Skeletal muscle tissue (tissue), 4 donors: Measurements from ENCODE around the gene KIF12. TPM values are rescaled to one million over a fixed set of nuclear protein-coding genes. Genes with fewer than 3 reads are reported as not detected.

ENCODE experiments used
- H3K27ac ChIP-seq: one replicate; pipeline ENCODE4 v1.7.0; 2013; ENCODE audit warnings: mild to moderate bottlenecking, low read depth, low read length, inconsistent platforms
- H3K27me3 ChIP-seq, 3 donors: one replicate each; pipeline ENCODE4 v1.7.0; 2013; ENCODE audit warnings: low read length in 3 of 3; ENCODE audit not compliant: control insufficient read depth in 3 of 3, insufficient read depth in 3 of 3
- H3K36me3 ChIP-seq, 3 donors: one replicate each; pipeline ENCODE4 v1.7.0; 2013; ENCODE audit warnings: low read length in 3 of 3; ENCODE audit not compliant: control insufficient read depth in 3 of 3, insufficient read depth in 3 of 3
- H3K4me1 ChIP-seq, 3 donors: one replicate each; pipeline ENCODE4 v1.7.0; 2013; ENCODE audit warnings: low read length in 3 of 3, mild to moderate bottlenecking in 3 of 3; ENCODE audit not compliant: control insufficient read depth in 3 of 3, insufficient read depth in 3 of 3
- H3K4me3 ChIP-seq, 3 donors: one replicate each; pipeline ENCODE4 v1.7.0; 2013; ENCODE audit warnings: low read length in 3 of 3
- H3K9ac ChIP-seq, 3 donors: one replicate each; pipeline ENCODE4 v1.7.0; 2013; ENCODE audit warnings: low read length in 3 of 3, mild to moderate bottlenecking in 3 of 3, moderate library complexity in 2 of 3, low read depth in 1 of 3
- H3K9me3 ChIP-seq, 3 donors: one replicate each; pipeline ENCODE4 v1.7.0; 2013; ENCODE audit warnings: low read length in 3 of 3; ENCODE audit not compliant: control insufficient read depth in 3 of 3
- total RNA-seq: library from RNA; depleted of rRNA; stranded (reverse); fragments of >200 nt; gene quantifications from one replicate; pipeline ENCODE4 v1.2.3, GENCODE V29; 2014
- donor health status: Osteomylitis.

Gene KIF12
- total RNA-seq, 1 donor from 2014 or later = not detected

DNA sequence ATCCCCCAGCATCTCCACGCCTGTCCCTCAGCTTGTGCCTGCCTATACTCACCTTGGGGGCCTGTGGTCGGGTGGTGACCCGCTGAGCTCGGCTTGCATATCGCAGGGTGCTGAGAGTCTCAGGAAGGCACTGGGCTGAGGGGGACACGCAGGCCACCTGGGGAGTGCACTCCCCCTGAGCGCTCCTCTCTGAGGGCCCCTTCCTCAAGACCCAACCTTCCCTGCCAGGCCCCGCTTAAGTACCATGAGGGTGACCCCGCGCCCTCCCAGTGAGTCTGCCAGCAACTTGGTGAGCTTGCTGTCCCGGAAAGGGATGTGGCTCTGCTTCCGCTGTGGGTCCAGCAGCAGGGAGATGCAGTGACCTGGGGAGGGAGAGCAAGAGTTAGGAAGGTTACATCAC is 4.1 kb downstream of the KIF12 start:
- H3K27me3 ChIP-seq = peaks cover 15 to 31% (median 24%) of the 10 kb centered on the region in 3 donors
- H3K9ac ChIP-seq = no peak overlapping the region
- H3K4me1 ChIP-seq = peaks cover 0 to 5% (median 0%) of the 10 kb centered on the region in 3 donors
- no peak overlapping the region for H3K27ac ChIP-seq
- no peaks in the 10 kb centered on the region for H3K36me3 ChIP-seq
- H3K9me3 ChIP-seq = no peaks in the 10 kb centered on the region
- H3K4me3 ChIP-seq = no peak overlapping the region

DNA sequence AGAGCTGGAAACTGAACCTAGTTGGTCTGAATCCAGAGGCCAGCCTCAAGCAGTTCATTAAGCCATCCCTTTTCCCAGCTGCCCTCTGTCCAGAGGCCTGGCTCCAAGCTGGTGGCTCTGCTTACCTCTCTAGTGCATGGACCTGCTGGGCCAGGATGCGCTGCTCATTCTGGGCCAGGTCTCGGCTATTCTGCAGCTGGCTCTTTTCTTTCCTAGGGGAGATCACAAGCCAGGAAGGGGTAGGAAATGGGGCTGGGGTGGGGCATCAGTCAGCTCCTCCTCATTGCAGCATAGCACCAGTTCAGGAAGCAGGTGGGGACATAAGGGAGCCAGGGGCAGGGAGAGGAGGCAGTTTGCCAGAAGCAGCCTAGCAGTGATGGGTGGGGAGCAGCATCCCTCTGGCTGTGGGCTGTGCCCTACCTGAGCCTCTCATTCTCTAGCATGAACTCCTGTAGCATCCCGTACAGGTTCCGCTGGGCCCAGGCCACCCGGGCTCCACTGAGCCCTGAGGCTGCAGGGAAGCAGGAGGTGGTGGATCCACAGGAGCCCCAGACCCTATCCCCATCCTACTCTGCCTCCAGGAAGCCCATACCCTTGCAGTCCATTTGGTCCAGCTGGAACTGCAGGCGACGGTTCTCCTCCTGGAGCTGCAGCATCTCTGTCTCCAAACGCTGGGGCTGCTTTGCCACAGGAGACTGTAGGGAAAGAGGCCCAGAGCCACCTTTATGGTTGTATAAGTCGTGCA is 5.2 kb downstream of the KIF12 start:
- Histone ChIP-seq H3K36me3 (no peaks in the 10 kb centered on the region), H3K9me3 (no peaks in the 10 kb centered on the region), H3K27me3 (peaks cover 10 to 24% (median 22%) of the 10 kb centered on the region in 3 donors)

GRCh38 chr9:114093031-114093471 is 6.0 kb downstream of the KIF12 start:
- peaks cover 7 to 23% (median 20%) of the 10 kb centered on the region in 3 donors for H3K27me3 ChIP-seq
- H3K9ac ChIP-seq = no peak overlapping the region

More for the DNA sequence above, 5.2 kb downstream of the KIF12 start:
- no peak overlapping the region for H3K27ac ChIP-seq
- no peak overlapping the region for H3K4me3 ChIP-seq
- H3K9ac ChIP-seq = no peak overlapping the region
- H3K4me1 ChIP-seq = peaks cover 0 to 5% (median 0%) of the 10 kb centered on the region in 3 donors

GRCh38 chr9:114092336-114092735 is 6.8 kb downstream of the KIF12 start:
- no peaks in the 10 kb centered on the region for H3K4me1 ChIP-seq
- no peaks in the 10 kb centered on the region for H3K36me3 ChIP-seq
- peaks cover 1 to 19% (median 14%) of the 10 kb centered on the region in 3 donors for H3K27me3 ChIP-seq
- H3K9me3 ChIP-seq = no peaks in the 10 kb centered on the region
- no peak overlapping the region for H3K27ac ChIP-seq
- no peak overlapping the region for H3K9ac ChIP-seq
- no peak overlapping the region for H3K4me3 ChIP-seq

More at GRCh38 chr9:114093031-114093471, 6.0 kb downstream of the KIF12 start:
- H3K27ac ChIP-seq = no peak overlapping the region
- no peaks in the 10 kb centered on the region for H3K9me3 ChIP-seq
- H3K4me3 ChIP-seq = no peak overlapping the region
- peaks cover 0 to 5% (median 0%) of the 10 kb centered on the region in 3 donors for H3K4me1 ChIP-seq
- no peaks in the 10 kb centered on the region for H3K36me3 ChIP-seq

- no peak overlapping the region for H3K9ac ChIP-seq
Observed at GRCh38 chr9:114091711-114092110, 7.4 kb downstream of the KIF12 start.

GRCh38 chr9:114090798-114091197 is 8.3 kb downstream of the KIF12 start:
- Histone ChIP-seq H3K4me3 (no peak overlapping the region), H3K36me3 (no peaks in the 10 kb centered on the region), H3K27ac (no peak overlapping the region), H3K4me1 (no peaks in the 10 kb centered on the region), H3K9me3 (no peaks in the 10 kb centered on the region), H3K9ac (no peak overlapping the region), H3K27me3 (peaks cover 0 to 7% (median under 1%) of the 10 kb centered on the region in 3 donors)

More at GRCh38 chr9:114091711-114092110, 7.4 kb downstream of the KIF12 start:
- Histone ChIP-seq H3K4me3 (no peak overlapping the region), H3K4me1 (no peaks in the 10 kb centered on the region), H3K36me3 (no peaks in the 10 kb centered on the region), H3K27me3 (peaks cover 0 to 15% (median 8%) of the 10 kb centered on the region in 3 donors), H3K27ac (no peak overlapping the region), H3K9me3 (no peaks in the 10 kb centered on the region)

GRCh38 chr9:114089206-114089840 is 9.8 kb downstream of the KIF12 start:
- Histone ChIP-seq H3K36me3 (no peaks in the 10 kb centered on the region), H3K4me1 (no peaks in the 10 kb centered on the region), H3K27me3 (peaks cover 0 to 7% (median 0%) of the 10 kb centered on the region in 3 donors), H3K9me3 (no peaks in the 10 kb centered on the region), H3K27ac (no peak overlapping the region), H3K9ac (no peak overlapping the region), H3K4me3 (no peak overlapping the region)

DNA sequence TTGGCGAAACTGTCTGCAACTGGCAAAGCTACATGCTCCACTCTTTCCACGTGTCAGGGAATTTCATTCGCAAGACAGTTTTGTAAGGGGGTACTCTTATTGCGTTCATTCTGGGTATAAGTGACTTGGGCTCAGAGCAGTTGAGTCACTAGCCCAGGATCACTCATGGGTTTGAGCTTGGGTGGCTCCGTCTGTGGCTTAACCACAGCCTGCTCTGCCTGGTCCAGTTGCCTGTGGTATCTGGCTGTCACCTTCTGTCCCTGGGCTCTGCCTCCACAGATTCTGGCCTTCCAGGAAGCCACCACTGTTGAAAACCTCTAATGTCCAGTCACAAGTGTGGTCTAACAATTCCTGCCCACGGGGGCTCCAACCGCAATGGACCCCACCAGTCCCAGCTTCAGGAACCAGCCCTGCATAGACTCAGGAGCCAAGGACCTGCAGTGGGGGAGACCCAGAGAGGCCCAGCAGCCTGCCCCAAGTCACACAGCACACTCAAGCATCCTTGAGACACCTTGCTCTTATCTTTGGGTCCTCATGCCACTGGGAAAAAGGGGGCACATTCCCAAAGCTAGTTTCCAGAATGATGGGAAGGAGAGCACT is 10.4 kb downstream of the KIF12 start:
- Histone ChIP-seq H3K27me3 (peaks cover 0 to 7% (median 0%) of the 10 kb centered on the region in 3 donors), H3K9ac (no peak overlapping the region), H3K27ac (no peak overlapping the region), H3K4me3 (no peak overlapping the region), H3K36me3 (no peaks in the 10 kb centered on the region), H3K4me1 (no peaks in the 10 kb centered on the region), H3K9me3 (no peaks in the 10 kb centered on the region)

GRCh38 chr9:114087721-114088120 is 11.4 kb downstream of the KIF12 start:
- H3K4me3 ChIP-seq = no peak overlapping the region
- no peaks in the 10 kb centered on the region for H3K9me3 ChIP-seq
- H3K36me3 ChIP-seq = no peaks in the 10 kb centered on the region
- H3K9ac ChIP-seq = no peak overlapping the region
- no peak overlapping the region for H3K27ac ChIP-seq
- peaks cover 0 to 7% (median 0%) of the 10 kb centered on the region in 3 donors for H3K27me3 ChIP-seq
- no peaks in the 10 kb centered on the region for H3K4me1 ChIP-seq

GRCh38 chr9:114086607-114087006 is 12.5 kb downstream of the KIF12 start:
- H3K27ac ChIP-seq = no peak overlapping the region
- H3K27me3 ChIP-seq = peaks cover 0 to 6% (median 0%) of the 10 kb centered on the region in 3 donors
- H3K36me3 ChIP-seq = no peaks in the 10 kb centered on the region
- no peaks in the 10 kb centered on the region for H3K4me1 ChIP-seq
- no peaks in the 10 kb centered on the region for H3K9me3 ChIP-seq
- H3K4me3 ChIP-seq = no peak overlapping the region
- no peak overlapping the region for H3K9ac ChIP-seq
